Right hindlimb (tissue), 1 donor: Measurements from ENCODE around the gene CNIH3.

Source experiments
- DNase-seq: peaks from one replicate; pipeline ENCODE4 v3.0.0-alpha.2; 2018

CNIH3 gene

GRCh38 chr1:224616756-224617409 lies 766 bp downstream of the CNIH3 start:
- no peak for DNase-seq

GRCh38 chr1:224617410-224618355 lies 1.6 kb downstream of the CNIH3 start:
- no peak for DNase-seq

GRCh38 chr1:224619209-224619608 lies 3.1 kb downstream of the CNIH3 start:
- DNase-seq: no peak

- no peak for DNase-seq
Observed at GRCh38 chr1:224620105-224620504, 4.0 kb downstream of the CNIH3 start.

- no peak for DNase-seq
Observed at GRCh38 chr1:224621813-224622682, 5.9 kb downstream of the CNIH3 start.

GRCh38 chr1:224622831-224623230 lies 6.7 kb downstream of the CNIH3 start:
- DNase-seq: no peak

GRCh38 chr1:224623310-224623714 lies 7.2 kb downstream of the CNIH3 start:
- no peak for DNase-seq

- DNase-seq: no peak
Observed at GRCh38 chr1:224623743-224624333, 7.7 kb downstream of the CNIH3 start.

- no peak for DNase-seq
Observed at GRCh38 chr1:224624432-224624831, 8.3 kb downstream of the CNIH3 start.

GRCh38 chr1:224626042-224626441 lies 9.9 kb downstream of the CNIH3 start:
- no peak for DNase-seq

- DNase-seq: no peak
Observed at GRCh38 chr1:224629965-224630364, 13.8 kb downstream of the CNIH3 start.

GRCh38 chr1:224631462-224632115 lies 15.5 kb downstream of the CNIH3 start:
- DNase-seq: no peak

GRCh38 chr1:224632381-224632871 lies 16.3 kb downstream of the CNIH3 start:
- no peak for DNase-seq

GRCh38 chr1:224632921-224633321 lies 16.8 kb downstream of the CNIH3 start:
- DNase-seq: no peak

- DNase-seq: no peak
Observed at GRCh38 chr1:224635356-224635755, 19.2 kb downstream of the CNIH3 start.

GRCh38 chr1:224637515-224637914 lies 21.4 kb downstream of the CNIH3 start:
- no peak for DNase-seq

- DNase-seq: no peak
Observed at GRCh38 chr1:224637936-224638335, 21.8 kb downstream of the CNIH3 start.

- DNase-seq: no peak
Observed at GRCh38 chr1:224639426-224639975, 23.4 kb downstream of the CNIH3 start.

- DNase-seq: no peak
Observed at GRCh38 chr1:224640018-224640417, 23.9 kb downstream of the CNIH3 start.

- no peak for DNase-seq
Observed at GRCh38 chr1:224640587-224640986, 24.5 kb downstream of the CNIH3 start.

- DNase-seq: no peak
Observed at GRCh38 chr1:224641030-224641429, 24.9 kb downstream of the CNIH3 start.

- no peak for DNase-seq
Observed at GRCh38 chr1:224643653-224644052, 27.5 kb downstream of the CNIH3 start.
